Astrocyte of the spinal cord (primary cell): ENCODE measurements around the gene RSPH6A.

Experiments
- DNase-seq: peaks from one replicate; pipeline ENCODE4 v3.0.0; 2011; ENCODE audit warnings: low read depth, low spot score
- H3K4me3 ChIP-seq: 2 replicates; pipeline ENCODE4 v1.5.1; 2011; ENCODE audit warnings: low read depth, mild to moderate bottlenecking, low read length, moderate library complexity
- CTCF ChIP-seq: IDR thresholded peaks from 2 replicates; pipeline ENCODE4 v1.5.1; 2012; ENCODE audit warnings: low read depth, mild to moderate bottlenecking, low read length, inconsistent platforms
- in situ Hi-C: cut with HindIII; loops from 2 replicates; pipeline ENCODE4 v1.10.0; 2017; ENCODE audit warnings: low sequenced_read_pairs

Gene RSPH6A

GRCh38 chr19:45825917-45826893 is 11.1 kb upstream of the RSPH6A start:
- H3K4me3 ChIP-seq, result no peak overlapping the region
- in situ Hi-C loops, result no loop called here

GRCh38 chr19:45825263-45825605 is 10.1 kb upstream of the RSPH6A start:
- no peak overlapping the region for H3K4me3 ChIP-seq
- TF ChIP-seq CTCF, result no peak
- DNase-seq, result no peak
- in situ Hi-C loops, result no loop called here

More at GRCh38 chr19:45825917-45826893, 11.1 kb upstream of the RSPH6A start:
- no peak for DNase-seq
- TF ChIP-seq CTCF, result no peak

- no peak for DNase-seq
- H3K4me3 ChIP-seq, result no peak overlapping the region
- no peak for TF ChIP-seq CTCF
- in situ Hi-C loops, result no loop called here
Observed at GRCh38 chr19:45824531-45825262, 9.6 kb upstream of the RSPH6A start.

- H3K4me3 ChIP-seq, result no peak overlapping the region
- no peak for DNase-seq
- no peak for TF ChIP-seq CTCF
- in situ Hi-C loops, result no loop called here
Observed at GRCh38 chr19:45824041-45824471, 8.9 kb upstream of the RSPH6A start.

GRCh38 chr19:45823182-45823581 is 8.1 kb upstream of the RSPH6A start:
- no peak for TF ChIP-seq CTCF
- no peak overlapping the region for H3K4me3 ChIP-seq
- DNase-seq, result no peak
- in situ Hi-C loops, result no loop called here

GRCh38 chr19:45822716-45823115 is 7.6 kb upstream of the RSPH6A start:
- in situ Hi-C loops, result no loop called here
- DNase-seq, result no peak
- no peak overlapping the region for H3K4me3 ChIP-seq
- TF ChIP-seq CTCF, result no peak
